ENCODE results near the gene MVP.
"Not testable (repeated sequence)": the region's sequence is repeated elsewhere in the genome, so short reads cannot be mapped to it uniquely, and the experiment has no call there.

Gene MVP

GRCh38 chr16:29843931-29844330, 23.7 kb downstream of the MVP start:
- no peak for DNase-seq (ENCODE audit: low spot score)

GRCh38 chr16:29844575-29845331, 24.5 kb downstream of the MVP start:
- DNase-seq (ENCODE audit: low spot score) = no peak

DNA sequence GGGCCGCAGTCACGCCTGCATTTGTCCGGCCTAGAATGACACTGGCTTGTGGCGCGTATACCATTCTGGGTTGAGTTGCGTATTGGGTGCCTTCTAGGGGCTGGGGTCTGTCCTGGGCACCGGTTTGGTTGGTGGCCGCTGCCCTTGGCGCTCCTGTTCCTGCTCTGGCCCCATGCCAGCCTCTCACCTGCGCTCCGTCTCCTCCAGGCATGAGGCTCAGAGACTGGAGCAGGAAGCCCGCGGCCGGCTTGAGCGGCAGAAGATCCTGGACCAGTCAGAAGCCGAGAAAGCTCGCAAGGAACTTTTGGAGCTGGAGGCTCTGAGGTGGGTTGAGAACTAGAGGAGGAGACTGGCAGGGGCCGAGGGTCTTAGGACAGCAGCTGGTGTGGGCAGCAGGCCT, 25.4 kb downstream of the MVP start:
- DNase-seq (ENCODE audit: low spot score) = no peak

GRCh38 chr16:29848420-29849297, 28.4 kb downstream of the MVP start:
- peak; percentile 75 for DNase-seq (ENCODE audit: low spot score)

DNA sequence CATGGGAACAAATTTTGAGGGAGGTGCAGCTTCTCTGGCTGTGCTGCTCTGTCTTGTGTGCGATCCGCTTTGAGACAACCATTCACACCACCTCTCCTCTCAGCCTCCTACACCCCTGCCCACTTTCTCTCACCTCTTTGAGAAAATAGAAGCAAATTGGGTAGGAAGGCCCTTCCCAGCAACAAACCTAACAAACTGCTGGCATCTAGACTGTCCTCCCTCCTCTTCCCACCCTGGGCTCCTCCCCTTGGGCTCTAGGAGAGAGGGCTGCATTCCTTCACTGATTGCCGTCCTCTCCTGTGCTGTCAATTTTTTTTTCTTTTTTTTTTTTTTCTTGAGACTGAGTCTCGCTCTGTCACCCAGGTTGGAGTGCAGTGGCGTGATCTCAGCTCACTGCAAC, 29.2 kb downstream of the MVP start:
- no peak for DNase-seq (ENCODE audit: low spot score)

DNA sequence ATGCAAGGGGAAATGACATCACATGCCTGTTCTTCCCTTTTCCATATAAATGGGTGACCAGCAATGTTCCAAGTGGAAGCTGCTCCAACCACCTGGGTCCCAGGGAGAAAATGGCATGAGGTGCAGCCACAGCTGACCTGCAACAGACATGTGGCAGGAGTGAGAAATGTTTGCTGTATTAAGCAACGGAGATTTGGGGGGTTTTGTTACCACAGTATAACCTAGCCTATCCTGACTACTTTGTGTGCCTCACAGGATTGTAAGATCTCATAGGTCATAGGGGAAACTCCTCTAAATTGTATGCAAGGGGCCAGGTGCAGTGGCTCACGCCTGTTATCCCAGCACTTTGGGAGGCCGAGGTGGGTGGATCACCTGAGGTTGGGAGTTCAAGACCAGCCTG, 30.7 kb downstream of the MVP start:
- no peak for DNase-seq (ENCODE audit: low spot score)

GRCh38 chr16:29852654-29853053, 32.4 kb downstream of the MVP start:
- no peak for DNase-seq (ENCODE audit: low spot score)

DNA sequence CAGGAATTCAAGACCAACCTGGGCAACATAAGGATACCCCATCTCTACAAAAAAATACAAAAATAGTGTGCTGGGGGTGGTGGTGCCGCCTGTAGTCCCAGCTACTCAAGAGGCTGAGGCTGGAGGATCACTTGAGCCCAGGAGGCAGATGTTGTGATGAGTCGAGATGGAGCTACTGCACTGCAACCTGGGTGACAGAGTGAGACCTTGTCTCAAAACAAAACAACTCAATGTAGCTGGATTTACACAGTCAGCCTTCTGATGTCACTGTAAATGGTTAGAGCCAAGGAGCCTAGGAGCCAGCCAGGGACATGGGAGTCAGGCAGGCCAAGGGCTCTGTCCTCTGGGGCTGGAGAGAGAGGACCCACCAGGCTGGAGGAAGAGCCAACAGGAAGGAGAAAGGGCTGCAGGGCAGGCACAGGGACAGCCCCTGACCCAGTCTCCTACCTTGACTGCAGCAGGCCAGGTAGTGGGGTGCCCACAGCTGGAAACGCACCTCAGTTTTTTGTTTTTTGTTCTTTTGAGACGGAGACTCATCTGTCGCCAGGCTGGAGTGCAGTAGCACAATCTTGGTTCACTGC, 34.3 kb downstream of the MVP start:
- DNase-seq (ENCODE audit: low spot score) = no peak

GRCh38 chr16:29857133-29857760, 37.0 kb downstream of the MVP start:
- DNase-seq (ENCODE audit: low spot score) = no peak

- no peak for DNase-seq (ENCODE audit: low spot score)
These were observed 38.0 kb downstream of the MVP start for GRCh38 chr16:29858149-29858849.

- DNase-seq (ENCODE audit: low spot score) = no peak
These were observed 38.7 kb downstream of the MVP start for GRCh38 chr16:29858974-29859373.

DNA sequence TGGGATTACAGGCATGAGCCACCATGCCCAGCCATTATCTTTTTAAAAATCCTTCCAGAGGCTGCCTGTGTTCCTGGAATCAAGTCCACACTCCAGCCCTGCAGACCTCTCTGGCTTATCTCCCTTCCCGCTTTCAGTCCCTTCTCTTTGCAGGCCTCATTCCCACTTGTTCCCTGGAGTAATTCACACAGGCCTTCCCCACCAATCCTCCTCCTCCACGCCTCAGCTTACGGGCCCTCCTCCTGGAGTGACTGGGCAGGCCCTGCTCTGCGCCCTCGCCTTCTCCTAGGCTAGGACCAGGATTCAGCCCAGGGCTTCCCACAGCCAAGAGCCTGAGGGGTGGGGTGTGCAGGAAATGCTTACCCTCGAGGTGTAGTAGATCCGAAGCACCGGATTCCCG, 40.0 kb downstream of the MVP start:
- no peak for DNase-seq (ENCODE audit: low spot score)

- peak; percentile 30 for DNase-seq (ENCODE audit: low spot score)
These were observed 42.2 kb downstream of the MVP start for GRCh38 chr16:29862383-29862883.

DNA sequence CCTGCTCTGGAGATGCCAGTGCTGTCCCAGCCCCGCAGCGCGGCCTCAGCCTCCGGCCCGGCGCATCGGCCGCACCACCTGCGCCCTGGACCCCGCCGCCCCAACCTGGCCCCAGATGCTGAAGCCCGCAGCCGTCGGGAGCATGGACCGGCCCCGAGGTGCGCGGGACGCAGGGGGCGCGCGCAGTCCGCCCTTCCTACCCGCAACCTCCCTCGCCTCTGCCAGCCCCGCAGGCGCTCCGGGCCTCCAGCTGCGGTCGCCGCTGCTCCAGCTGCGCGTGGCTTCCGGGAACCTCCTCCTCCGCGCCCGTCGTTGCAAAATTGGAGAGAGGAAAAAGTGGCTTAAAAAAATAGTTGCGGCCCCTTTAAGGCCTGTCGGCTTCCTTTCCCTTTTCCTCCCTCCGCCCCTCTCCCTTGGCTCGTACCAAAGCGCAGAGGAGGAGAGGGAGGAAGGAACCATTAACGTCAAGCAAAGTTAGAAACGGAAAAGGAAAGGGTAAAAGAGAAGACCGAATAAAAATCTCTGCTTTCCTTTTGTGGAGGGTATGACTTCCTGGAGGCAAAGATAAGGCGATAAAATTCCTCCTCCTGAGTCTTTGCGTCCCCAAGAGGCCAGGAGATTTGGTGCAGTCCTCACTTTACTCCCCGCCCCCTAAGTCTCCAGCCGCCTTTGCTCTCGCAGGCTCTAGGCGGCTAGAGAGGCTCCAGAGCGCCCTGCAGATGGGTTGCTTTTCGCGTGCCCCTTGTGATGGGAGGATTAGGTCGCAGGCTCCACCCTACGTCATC, 42.8 kb downstream of the MVP start, which contains the start of gene CDIPT:
Gene CDIPT (minus strand): TSS at position 343 of the 785 bp plus-strand sequence. CDS start 369 bp downstream, outside the sequence.
- DNase-seq (ENCODE audit: low spot score) = peak; percentile 98

DNA sequence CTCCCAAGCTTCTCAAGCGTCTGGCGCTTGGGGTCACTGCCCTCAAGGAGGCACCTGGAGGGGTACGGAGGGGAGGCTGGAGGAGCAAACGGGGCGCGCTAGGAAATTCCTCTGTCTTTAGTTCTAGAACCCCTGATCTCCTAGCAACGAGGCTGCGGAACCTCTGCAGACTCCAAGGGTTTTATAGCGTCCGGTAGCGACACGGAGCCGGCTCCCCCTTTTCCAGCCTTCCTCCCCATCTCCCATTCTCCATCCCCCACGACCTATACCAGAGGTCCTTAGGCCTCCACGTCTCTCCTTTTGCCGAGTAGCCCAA, 43.4 kb downstream of the MVP start:
- no peak for DNase-seq (ENCODE audit: low spot score)

- no peak for DNase-seq (ENCODE audit: low spot score)
These were observed 43.9 kb downstream of the MVP start for GRCh38 chr16:29864205-29864604.

DNA sequence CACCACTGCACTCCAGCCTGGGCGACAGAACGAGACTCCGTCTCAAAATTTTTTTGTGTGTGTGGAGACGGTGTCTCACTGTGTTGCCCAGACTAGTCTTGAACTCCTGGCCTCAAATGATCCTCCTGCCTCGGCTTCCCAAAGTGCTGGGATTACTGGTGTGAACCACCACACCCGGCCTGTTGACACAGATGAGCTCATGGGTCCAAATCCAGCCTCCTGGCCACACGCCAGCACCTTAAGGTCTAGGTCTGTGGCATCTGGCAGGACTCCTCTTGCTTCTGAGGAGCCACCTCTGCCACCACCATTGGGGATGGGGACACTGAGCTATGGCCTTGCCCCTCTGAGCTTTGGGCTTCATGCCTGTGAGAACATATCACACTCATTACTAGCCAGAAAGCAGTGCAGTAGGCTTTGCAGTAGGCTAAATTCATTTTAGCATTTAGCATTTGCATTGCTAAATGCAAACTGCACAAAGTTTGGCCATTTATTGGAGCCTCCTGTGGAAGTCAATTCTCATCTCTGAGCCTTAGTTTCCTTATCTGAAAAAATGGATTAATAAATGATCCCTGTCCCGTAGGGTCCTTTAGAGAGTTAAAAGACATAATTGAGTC, 48.2 kb downstream of the MVP start:
- no peak for DNase-seq (ENCODE audit: low spot score)

DNA sequence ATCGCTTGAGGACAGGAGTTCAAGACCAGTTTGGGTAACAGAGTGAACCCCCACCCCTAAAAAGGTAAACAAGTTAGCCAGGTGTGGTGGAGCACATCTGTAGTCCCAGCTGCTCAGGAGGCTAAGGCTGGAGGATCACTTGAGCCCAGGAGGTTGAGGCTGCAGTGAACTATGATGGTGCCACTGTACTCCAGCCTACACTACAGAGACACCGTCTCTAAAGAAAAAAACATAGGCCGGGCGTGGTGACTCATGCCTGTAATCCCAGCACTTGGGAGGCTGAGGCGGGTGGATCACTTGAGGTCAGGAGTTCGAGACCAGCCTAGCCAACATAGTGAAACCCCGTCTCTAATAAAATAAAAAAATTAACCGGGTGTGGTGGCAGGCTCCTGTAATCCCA, 48.8 kb downstream of the MVP start:
- DNase-seq (ENCODE audit: low spot score) = not testable (repeated sequence)

DNA sequence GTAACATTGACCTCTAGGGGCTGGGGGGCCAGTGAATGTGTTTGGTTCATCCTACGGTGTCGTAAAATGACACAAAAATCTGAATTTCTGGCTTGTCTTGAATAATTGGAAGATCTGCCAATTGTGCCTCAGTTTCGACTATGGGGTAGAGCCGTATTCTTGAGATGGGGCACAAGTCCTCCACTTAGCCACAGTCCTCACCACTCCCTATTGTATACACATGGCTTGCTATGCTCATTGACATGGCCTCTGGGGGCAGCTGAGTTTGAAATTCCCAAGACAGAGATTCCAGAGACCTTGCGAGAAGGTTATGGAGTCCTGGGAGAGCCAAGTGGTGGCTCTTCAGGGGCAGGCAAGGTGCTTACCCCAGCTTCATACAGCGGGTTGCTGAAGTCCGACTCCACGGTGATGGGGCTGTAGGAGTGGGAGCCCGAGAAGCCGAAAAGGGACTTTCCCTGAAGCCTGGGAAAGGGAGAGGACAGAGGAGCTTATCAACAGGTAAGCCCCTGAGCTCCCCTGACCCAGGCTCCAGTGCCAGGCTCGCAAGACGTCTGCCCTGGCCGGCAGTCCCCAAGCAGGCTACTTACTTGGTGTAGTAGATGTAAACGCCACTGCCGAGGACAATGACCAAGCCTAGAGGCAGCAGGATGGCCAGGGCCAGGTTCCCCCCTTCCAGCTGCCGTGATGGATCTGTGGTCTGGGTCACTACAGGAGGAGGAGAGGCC, 51.7 kb downstream of the MVP start:
- DNase-seq (ENCODE audit: low spot score) = no peak

DNA sequence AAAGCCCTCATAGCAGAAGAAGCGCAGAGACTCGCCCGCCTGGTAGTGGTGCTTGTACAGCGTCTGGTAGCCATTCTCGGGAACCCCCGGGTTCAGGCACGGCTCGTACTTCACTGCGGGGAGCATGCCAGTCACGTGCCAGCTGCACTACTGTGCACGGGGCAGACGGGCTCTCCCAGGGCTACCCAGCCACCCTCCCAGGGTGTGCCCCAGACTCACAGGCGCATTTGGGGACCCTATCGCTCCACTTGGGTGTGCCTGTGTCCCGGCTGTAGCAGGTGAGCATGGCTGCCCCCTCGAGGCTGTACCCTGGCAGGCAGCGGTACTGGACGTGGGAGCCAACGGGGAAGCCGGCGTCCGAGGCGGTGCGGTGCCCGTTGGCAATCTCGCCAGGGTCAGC, 53.1 kb downstream of the MVP start:
- no peak for DNase-seq (ENCODE audit: low spot score)

Measured in hematopoietic multipotent progenitor cell treated with erythropoietin and hydrocortisone succinate and interleukin-3 and kit ligand, for 15 days (in vitro differentiated cells).